GM12878 (cell line): ENCODE results near the gene PAM.

Source experiments
- CREB1 ChIP-seq: IDR thresholded peaks from 2 replicates; pipeline ENCODE4 v1.6.1; 2012; ENCODE audit warnings: low read depth, mild to moderate bottlenecking, inconsistent platforms
- FOXM1 ChIP-seq: IDR thresholded peaks from 2 replicates; pipeline ENCODE4 v1.6.1; 2012; ENCODE audit warnings: low read depth, mild to moderate bottlenecking, inconsistent platforms, low read length, moderate library complexity

GRCh38 chr5:103066326-103066725, 311.2 kb downstream of the PAM start:
- TF ChIP-seq FOXM1 (no peak), CREB1 (no peak)
